CD4-positive, alpha-beta T cell treated with Interleukin-1 beta for 1 hour (primary cell): ENCODE data around the gene GLIPR2.
A peak's percentile ranks its signal among the peaks of the same experiment; 100 is the strongest.
"Not testable (repeated sequence)": the region's sequence is repeated elsewhere in the genome, so short reads cannot be mapped to it uniquely, and the experiment has no call there.

Source experiments
- DNase-seq, 2 donors: peaks; one replicate each; pipeline ENCODE4 v3.0.0-alpha.2; 2020 to 2022

The GLIPR2 gene

DNA sequence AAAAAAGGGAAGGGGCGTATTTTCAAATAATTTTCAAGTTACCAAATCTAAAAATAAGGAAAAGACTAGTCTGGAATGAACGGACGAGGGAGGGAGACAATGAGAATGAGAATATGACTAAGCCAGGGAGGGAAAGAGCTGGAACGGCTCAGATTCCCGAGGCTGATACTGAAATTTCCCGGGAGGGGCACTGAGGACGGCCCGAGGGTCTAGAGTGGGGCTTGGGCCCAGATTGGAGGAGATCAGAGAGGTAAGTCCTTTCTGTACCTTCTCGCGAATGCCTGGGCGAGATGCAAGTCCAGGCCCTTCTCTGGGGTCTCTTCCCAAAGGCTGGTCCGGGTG, 29.3 kb downstream of the GLIPR2 start:
- no peak for DNase-seq

DNA sequence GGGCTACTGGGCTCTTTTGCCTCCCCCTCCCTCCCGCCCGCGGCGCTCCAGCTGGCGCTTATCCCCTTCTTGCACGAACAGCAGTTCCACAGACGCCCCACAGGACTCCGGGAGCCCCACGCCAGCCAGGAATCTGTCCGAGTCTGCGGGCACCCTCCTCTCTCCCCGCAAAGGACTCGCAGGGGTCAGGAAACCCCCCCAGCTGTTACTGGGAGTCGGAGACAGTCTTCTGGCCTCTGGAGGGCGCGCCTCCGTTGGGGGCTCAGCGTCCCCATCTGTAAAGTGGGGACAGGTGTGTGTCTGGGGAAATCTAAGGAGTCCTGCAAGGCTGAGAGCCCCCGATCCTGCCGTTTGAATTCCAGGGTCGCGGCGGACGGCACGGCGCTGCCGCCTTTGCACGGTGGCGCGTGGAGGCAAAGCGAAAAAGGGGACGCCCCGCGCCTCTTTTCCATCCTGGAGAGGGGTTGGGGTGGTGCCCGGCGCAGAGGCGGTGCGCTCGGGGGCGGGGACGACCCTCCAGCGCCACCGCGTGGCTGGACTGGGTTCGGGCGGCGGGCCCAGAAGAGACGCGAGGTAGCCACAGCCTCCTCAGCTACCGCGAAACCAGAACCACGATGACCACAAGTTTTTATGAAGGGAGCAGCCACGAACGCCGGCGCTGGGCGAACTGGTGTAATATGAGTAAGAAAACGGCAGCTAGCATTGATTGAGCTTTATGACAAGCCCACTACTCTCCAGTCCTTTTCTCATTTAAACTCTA, 29.8 kb downstream of the GLIPR2 start:
- peak; percentile 84 to 85 for DNase-seq

DNA sequence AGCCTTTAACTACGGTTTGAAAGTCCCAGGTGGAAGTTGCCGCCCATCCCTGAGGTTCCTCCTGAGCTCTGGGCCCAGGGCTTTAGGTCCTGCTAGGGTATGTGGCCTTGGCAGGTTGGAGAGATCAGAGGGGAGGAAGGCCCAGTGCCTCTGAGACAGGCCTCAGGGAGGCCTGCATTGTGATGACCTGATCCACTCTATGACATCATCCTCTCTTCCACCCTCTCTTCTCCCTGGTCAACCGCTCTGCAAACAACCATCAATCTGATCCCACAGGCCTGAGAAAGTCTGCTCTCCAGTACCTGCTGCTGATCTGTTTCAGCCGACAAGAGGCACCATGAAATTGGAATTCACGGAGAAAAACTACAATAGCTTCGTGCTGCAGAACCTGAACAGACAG, 32.6 kb downstream of the GLIPR2 start, which contains the start of gene CCIN:
CCIN (plus strand) TSS at position 223 of the 400 bp plus-strand sequence; CDS start at position 338, 115 bp downstream.
- DNase-seq = no peak

DNA sequence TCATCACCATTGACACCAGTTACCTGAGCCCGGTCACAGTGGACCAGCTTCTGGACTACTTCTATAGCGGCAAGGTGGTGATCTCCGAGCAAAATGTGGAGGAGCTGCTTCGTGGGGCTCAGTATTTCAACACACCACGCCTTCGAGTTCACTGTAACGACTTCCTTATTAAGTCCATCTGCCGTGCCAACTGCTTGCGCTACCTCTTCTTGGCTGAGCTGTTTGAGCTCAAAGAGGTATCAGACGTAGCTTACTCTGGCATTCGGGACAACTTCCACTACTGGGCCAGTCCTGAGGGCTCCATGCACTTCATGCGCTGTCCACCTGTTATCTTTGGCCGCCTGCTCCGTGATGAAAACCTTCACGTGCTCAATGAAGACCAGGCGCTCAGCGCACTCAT, 33.2 kb downstream of the GLIPR2 start:
- no peak for DNase-seq

DNA sequence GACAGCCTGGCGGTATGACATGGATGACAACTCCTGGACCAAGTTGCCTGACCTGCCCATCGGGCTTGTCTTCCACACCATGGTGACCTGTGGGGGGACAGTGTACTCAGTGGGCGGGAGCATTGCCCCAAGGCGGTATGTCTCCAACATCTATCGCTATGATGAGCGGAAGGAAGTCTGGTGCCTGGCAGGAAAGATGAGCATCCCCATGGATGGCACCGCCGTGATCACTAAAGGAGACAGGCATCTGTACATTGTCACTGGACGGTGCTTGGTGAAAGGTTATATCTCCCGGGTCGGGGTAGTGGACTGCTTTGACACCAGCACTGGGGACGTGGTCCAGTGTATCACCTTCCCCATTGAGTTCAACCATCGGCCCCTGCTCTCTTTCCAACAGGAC, 34.0 kb downstream of the GLIPR2 start:
- no peak for DNase-seq

DNA sequence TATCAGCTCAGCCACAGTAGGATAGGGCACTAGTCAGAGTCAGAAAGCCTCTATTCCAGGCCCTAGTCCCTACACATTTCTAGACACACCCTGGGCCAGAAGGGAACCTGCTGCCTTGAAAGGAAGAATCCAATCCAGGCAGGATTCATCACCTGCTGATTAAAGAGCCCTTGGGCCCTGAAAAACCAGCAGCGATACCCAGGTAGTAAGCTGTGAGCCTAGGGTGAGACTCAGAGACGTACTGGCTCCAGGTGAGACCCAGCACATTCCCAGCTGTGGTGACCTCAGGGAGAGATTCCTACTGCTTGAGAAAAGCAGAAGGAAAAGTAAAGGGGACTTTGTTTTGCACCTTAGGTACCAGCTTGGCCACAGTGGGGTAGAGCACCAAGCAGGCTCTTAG, 37.3 kb downstream of the GLIPR2 start:
- no peak for DNase-seq

DNA sequence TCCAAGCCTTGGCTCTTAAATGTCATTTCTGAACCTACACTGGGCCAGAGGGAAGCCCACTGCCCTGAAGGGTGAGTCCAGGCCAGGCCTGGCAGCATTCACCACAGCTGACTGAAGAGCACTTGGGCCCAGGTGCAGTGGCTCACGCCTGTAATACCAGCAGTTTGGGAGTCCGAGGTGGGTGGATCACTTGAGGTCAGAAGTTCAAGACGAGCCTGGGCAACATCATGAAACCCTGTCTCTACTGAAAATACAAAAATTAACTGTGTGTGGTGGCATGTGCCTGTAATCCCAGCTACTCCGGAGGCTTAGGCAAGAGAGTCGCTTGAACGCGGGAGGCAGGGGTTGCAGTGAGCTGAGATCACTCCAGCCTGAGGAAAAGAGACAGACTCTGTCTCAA, 37.7 kb downstream of the GLIPR2 start:
- DNase-seq = no peak

DNA sequence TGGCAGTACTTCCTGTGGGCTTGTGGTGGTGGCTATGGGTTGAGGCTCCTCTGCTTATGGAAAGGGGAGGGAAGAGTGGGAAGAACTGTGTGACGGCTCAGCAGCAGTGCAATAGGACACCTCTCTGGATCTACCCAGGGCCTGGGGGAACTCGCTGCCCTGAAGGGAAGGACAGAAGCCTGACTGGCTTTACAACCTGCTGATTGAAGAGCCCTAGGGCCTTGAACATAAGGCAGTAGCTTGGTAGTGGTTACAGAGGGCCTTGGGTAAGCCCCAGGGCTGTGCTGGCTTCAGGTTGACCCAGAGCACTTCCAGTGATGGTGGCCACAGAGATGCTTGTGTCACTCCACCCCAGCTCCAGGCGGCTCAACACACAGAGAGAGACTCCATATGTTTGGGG, 38.2 kb downstream of the GLIPR2 start:
- no peak for DNase-seq

DNA sequence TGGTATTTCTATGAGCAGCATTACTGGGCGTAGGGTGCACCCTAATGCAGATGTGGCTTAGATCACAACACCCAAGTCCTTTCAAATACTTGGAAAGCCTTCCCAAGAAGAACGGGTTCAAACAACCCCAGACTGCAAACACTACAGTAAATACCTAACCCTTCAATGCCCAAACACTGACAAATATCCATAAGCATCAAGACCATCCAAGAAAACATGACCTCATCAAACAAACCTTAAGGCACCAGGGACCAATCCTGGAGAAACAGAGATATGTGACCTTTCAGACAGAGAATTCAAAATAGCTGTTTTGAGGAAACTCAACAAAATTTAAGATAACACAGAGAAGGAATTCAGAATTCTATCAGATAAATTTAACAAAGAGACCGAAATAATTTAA, 38.7 kb downstream of the GLIPR2 start:
- DNase-seq = not testable (repeated sequence)

DNA sequence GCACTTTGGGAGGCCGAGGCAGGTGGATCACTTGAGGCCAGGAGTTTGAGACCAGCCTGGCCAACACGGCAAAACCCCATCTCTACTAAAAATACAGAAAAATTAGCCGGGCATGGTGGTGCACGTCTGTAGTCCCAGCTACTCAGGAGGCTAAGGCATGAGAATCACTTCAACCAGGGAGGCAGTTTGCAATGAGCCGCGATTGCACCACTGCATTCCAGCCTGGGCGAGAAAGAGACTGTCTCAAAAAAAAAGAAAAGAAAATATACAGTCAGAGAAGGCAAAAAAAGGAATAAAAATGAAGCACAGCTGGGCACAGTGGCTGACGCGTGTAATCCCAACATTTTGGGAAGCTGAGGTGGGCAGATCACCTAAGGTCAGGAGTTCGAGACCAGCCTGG, 40.0 kb downstream of the GLIPR2 start:
- not testable (repeated sequence) for DNase-seq

DNA sequence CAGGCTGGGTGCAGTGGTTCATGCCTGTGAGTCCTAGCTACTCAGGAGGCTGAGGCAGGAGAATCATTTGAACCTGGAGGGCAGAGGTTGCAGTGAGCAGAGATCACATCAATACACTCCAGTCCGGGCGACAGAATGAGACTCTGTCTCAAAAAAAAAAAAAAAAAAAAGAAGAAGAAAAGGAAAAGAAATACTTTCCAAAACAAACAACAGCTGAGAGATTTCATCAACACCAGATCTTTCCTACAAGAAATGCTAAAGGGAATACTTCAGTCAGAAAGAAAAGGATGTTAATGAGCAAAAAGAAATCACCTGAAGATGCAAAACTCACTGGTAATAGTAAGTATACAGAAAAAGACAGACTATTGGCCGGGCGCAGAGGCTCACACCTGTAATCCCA, 41.0 kb downstream of the GLIPR2 start:
- DNase-seq = no peak

DNA sequence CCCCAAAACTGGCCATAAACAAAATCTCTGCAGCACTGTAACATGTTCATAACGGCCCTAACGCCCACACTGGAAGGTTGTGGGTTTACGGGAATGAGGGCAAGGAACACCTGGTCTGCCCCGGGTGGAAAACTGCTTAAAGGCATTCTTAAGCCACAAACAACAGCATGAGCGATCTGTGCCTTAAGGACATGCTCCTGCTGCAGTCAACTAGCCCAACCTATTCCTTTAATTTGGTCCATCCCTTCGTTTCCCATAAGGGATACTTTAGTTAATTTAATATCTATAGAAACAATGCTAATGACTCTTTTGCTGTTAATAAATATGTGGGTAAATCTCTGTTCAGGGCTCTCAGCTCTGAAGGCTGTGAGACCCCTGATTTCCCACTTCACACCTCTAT, 43.7 kb downstream of the GLIPR2 start:
- not testable (repeated sequence) for DNase-seq

DNA sequence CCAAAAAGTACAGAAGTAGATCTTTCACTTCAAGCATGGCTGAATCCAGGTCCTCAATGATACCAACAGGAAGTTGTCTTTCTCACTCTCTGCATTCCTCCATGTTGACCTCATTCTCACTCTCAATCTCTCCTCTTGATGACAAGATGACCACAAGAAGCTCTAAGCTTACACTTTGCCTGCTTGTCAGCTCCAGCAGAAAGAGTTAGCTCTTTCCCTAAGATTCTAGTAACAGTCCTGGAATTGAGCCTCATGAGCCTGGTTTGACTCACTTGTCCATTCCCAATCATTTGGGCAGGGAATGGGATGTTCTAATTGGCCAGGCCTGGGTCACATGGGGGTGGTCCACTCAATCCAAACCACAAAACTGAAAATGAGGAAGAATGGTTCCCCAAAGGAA, 50.9 kb downstream of the GLIPR2 start:
- DNase-seq = no peak

DNA sequence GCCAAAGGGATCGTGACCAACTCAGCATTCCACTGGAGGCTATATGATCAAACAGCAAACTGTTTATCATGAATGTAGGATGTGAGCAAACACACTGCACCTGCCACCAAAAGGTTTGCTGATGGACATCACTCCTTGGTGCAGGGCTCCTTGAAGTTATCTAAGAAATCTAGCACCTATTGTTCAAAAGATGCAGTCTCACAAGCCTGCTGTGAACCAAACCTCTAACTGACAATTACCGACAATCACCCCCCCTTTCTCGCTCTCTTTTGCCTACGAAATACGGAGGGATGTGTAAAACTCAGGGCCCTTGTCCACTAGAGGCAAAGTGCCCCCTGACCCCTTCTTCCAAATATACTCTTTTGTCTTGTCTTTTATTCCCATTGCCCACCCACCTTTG, 51.7 kb downstream of the GLIPR2 start:
- no peak for DNase-seq

DNA sequence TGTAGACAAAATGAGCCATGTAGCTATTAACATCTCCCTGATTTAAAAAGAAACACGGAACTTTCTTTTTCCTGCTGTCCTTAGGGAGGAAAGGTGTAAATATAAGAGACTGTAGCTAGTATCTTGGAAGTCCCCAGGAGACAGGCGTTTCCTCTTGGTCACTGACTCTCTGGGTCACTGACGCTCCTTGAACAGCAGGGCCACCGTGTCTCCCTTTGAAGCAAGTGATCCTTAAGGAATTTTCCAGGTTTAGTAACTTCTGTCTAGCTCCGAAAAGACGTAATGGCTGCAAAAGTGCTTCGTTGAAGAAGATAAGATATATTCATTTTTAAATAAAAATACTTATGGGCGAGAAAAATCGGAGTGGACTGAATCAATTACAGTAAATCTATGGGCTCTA, 53.4 kb downstream of the GLIPR2 start:
- DNase-seq = no peak

DNA sequence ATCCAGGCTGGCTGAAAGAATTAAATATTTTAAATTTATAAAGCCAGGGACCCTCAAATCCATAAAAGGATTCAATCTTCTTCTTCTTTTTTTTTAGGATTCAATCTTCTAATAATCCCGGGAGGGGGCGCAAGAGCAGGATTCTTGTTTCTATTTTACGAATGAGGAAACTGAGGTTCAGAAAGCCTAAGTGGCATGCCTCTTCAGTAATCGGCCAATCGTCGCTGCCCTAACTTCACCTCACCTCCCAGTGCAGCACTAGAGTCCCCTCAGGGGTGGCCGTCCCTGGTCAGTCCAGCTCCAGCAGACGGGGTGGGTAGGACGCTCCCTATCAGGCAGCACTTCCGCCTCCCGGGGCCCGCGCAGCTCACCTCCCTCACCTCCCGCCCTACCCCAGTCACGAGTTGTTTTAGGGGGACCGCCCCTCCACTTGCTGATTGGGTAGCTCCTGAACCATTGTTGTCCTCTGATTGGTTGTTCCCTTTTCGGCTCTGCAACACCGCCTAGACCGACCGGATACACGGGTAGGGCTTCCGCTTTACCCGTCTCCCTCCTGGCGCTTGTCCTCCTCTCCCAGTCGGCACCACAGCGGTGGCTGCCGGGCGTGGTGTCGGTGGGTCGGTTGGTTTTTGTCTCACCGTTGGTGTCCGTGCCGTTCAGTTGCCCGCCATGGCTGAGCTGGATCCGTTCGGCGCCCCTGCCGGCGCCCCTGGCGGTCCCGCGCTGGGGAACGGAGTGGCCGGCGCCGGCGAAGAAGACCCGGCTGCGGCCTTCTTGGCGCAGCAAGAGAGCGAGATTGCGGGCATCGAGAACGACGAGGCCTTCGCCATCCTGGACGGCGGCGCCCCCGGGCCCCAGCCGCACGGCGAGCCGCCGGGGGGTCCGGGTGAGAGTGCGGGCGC, 54.1 kb downstream of the GLIPR2 start, which contains the start of gene CLTA:
CLTA (plus strand) TSS at position 534 of the 902 bp plus-strand sequence; CDS start at position 670, 136 bp downstream.
- peak; percentile 96 for DNase-seq

DNA sequence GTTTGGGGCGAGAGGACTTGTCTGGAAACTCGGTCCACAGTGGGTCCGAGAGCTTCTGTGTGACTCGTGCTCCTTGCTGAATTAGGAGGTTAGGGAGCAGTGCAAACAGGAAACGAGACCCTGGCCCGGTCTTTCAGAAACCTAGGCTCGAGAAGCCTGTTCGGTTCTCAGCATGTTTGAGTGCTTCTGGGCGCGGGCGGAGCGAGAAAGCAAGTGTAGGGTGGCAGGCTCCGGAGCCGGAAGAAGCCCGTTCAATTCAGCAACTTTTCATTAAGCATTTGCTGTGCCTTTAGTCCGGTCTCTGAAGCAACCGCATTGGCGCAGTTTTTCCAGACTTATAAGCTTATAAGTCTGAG, 54.7 kb downstream of the GLIPR2 start:
- peak; percentile 4 to 32 for DNase-seq

DNA sequence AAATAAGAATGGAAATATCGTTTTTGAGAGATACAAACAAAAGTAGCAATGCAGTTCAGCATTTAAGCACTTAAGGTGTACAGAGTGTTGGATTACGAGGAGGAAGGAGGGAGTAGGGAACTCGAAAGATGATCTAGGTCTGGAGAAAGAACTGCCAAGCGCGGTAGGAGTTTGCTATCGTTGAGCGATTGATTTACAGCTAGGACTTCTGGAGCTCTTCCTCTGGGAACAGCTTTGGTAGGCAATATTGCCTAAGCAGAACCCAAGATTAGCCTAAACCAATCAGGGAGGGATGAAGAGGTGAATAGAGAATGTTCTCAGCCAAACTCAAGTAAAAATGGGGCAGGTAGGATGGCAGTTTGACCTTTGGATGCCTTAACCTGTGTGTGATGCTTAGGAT, 55.2 kb downstream of the GLIPR2 start:
- DNase-seq = no peak

DNA sequence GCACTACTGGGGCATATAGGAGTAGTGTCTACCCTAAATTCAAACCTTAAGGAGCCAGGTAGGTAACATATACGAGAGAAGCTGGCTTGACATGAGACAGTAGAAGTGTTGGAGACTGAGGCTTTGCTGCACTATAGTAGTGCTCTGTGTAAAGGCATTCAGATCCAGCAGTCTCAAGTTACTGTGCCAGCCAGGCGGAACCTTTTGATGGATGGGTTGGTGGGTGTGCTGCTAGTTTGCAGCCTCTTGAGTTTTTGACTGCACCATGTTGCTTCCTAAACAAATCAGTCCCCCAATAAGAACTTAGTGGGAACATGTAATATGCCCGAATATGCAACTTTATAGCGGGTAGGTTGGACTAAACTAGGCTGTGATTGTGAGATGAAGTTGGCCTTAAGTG, 55.7 kb downstream of the GLIPR2 start:
- no peak for DNase-seq

DNA sequence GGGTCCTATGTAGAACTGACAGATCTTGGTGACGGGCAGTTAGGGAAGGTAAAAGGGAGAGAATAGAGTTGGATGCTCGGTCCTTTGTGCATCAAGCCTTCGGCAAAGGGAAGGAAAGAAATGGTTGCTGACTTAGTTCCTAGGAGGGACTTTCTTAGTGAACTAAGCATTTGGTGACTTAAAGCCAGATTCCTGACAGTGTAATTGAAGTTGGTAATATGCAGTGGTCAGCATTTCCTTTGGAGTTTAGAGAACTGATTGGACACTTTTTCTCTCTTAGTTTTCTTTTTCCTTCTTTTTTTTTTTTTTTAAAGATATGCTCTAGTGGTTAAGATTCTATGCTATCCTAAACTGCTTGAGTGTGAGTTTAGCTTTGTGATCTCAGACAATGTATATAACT, 56.5 kb downstream of the GLIPR2 start:
- no peak for DNase-seq

DNA sequence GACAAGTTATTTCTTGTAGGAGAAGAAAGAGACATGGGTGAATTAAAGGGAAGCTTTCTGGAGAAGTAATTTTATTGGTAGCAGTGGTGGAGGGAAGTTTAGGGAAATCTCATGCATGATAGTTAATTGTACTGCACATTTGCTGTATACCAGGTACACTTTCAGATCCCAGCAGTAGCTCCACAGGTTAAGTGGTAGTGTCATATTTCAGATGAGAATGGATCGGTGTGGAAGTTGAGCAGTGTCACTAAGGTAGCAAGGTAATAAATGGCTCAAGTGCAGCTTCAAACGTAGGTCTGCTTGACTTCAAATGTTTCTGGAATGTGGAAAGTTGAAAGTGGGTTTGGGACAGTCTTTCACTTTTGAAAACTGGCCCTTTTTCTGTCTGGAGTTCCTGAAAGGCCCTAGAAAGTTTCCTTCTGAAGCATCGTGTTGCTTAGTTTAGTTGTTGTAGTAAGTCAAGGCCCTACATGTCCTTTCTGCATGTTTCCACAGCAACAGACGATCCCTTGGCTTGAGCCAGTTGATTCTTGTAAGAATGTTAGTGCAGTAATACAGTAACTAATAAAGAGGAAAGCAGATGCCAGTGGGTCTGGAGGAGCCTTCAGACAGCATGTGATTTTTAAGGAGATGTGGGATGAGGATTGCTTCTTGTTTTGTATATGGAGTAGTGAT, 57.9 kb downstream of the GLIPR2 start:
- no peak for DNase-seq

DNA sequence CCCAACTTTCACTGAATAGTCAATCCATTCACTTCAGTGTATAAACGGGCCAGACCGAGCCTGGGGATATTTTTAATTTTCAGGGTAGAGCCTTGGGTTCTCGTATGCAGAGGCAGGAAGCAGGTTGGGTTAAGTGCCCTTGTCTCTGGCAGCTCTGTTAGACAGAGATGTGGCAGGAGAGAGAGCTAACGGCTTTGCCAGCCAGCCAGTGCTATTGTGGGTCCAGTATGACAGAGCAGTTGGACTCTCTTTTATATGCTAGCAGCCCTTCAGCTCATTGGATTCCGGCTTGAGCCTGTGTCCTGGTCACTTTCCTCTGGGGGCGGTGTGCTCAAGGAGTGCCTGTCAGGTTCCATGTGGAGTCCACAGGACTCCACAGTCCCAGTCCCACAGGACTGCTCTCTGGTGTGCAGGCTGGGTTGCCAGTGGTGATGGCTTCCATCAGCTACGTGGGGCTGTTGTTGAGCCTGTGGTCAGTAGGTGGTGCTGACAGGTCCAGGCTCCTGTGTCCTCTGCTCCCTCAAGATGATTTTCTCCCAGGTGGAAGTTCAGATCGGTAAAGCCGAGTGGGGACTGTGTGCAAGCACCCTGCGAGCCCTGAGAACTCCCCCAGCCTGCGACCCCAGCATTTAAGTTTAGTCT, 68.5 kb downstream of the GLIPR2 start:
- DNase-seq = no peak

DNA sequence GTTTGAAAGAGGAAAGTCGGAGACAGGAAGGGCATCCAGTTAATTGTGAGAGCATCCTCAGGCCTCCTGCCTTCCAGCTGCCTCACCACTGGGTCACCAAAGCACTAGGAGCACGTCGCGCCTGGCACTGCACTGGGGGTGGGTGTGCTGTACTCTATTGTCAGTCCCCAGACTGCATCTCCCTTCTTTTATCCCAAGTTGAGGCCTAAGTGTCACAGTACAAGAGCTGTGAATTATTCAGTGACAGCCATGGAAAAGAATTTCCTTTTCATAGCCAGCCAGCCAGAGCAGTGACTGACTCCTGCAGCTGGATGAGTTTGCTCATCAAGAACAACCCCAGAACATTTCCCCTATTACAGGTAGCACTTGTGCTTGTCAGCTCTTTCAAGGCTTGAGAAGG, 70.5 kb downstream of the GLIPR2 start:
- no peak for DNase-seq
